Choroid plexus epithelial cell (primary cell): ENCODE measurements around the gene LARGE1.

Source experiments
- DNase-seq: peaks from one replicate; pipeline ENCODE4 v3.0.0-alpha.2; 2010; ENCODE audit warnings: low read depth
- H3K4me3 ChIP-seq: 2 replicates; pipeline ENCODE4 v1.5.1; 2011; ENCODE audit warnings: low read depth, mild to moderate bottlenecking, control low read depth, low read length, moderate library complexity
- TF ChIP-seq, protein P1 (sequence below): conservative IDR thresholded peaks from 2 replicates; pipeline ENCODE4 v1.5.1; 2011; ENCODE audit warnings: low read depth, mild to moderate bottlenecking, control low read depth, inconsistent platforms, low read length, moderate library complexity

LARGE1 gene

DNA sequence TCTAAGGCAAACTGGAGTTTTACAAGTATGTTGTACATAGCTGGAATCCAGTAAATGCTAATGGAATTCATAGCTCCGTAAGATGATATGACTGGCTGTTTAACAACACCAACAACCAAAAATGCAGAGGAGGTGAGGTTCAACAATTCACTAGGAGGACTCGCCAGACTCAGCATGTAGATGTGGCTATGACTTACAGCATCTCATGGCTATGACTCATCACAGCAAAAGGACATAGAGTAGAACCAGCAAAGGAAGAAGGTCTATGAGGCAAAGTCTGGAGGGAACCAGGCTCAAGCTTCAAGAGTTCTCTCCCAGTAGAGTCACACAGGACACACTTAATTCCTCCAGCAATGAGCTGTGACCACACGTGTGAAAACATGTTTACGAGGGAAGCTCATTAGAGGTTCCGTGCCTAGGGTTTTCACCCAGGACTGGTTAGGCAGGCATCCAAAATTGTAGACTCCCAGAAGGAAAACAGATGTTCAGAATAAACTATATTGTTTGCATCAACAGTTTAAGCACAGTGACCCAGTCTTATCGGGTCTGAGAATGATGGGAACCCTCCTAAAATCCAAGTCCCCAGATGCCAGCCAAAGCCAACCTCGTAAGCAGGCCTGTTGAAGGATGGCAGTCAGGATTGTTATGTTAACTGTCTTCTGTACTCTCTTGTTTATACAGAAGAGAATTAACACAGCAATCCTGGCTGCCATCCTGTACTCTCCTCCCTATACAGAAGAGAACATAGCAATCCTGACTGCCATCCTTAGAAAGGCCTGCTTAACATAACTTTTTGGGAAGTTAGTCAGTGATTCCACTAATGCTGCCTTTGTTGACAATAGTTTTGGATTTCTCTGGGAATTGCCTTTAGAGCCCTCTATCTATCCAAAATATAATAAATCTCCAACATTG lies 116.6 kb downstream of the LARGE1 start:
- DNase-seq: peak; percentile 95
- no peak overlapping the region for H3K4me3 ChIP-seq
- TF ChIP-seq, protein P1, sequence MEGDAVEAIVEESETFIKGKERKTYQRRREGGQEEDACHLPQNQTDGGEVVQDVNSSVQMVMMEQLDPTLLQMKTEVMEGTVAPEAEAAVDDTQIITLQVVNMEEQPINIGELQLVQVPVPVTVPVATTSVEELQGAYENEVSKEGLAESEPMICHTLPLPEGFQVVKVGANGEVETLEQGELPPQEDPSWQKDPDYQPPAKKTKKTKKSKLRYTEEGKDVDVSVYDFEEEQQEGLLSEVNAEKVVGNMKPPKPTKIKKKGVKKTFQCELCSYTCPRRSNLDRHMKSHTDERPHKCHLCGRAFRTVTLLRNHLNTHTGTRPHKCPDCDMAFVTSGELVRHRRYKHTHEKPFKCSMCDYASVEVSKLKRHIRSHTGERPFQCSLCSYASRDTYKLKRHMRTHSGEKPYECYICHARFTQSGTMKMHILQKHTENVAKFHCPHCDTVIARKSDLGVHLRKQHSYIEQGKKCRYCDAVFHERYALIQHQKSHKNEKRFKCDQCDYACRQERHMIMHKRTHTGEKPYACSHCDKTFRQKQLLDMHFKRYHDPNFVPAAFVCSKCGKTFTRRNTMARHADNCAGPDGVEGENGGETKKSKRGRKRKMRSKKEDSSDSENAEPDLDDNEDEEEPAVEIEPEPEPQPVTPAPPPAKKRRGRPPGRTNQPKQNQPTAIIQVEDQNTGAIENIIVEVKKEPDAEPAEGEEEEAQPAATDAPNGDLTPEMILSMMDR: no peak

DNA sequence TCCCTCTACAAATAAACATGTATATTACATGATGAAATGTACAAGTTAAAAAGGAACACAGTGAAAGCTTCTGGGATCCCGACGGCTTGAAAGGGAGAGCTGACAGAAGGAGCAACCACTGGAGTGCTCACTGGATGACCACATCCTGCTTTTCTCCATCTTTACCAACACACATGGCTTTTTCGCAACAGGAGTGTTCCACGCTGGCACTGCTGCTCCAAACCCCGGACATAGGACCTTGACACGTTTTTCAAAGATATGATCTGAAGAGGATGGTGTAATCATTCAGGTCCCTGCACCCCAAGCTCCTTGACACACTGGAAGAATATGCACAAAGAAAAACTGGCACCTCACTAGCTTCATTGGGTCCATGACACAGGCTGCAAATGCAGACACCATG lies 121.9 kb downstream of the LARGE1 start:
- no peak for DNase-seq
- TF ChIP-seq, protein P1: no peak
- H3K4me3 ChIP-seq: no peak overlapping the region

GRCh38 chr22:33796494-33796893 lies 123.8 kb downstream of the LARGE1 start:
- no peak for DNase-seq
- no peak overlapping the region for H3K4me3 ChIP-seq
- TF ChIP-seq, protein P1: no peak

DNA sequence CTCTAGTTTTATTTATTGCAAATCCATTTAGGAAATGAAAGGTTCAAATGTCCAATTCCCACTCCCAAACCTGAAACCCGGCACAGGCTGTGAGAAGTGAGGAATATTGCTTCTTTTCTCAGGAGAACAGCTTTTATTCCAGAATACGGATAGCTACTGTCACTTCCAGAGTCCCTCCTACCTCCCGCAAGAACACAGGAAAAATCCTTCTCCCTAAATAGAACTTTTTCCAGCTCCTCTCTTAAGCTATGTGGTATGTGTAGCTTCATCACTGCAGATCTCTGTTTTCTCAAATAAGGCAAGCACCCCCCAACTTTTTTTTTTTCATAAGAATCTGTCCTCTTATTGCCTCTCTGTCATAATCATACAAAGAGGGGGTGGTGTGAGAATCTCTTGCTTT lies 126.8 kb downstream of the LARGE1 start:
- no peak for DNase-seq
- no peak overlapping the region for H3K4me3 ChIP-seq
- TF ChIP-seq, protein P1: no peak

DNA sequence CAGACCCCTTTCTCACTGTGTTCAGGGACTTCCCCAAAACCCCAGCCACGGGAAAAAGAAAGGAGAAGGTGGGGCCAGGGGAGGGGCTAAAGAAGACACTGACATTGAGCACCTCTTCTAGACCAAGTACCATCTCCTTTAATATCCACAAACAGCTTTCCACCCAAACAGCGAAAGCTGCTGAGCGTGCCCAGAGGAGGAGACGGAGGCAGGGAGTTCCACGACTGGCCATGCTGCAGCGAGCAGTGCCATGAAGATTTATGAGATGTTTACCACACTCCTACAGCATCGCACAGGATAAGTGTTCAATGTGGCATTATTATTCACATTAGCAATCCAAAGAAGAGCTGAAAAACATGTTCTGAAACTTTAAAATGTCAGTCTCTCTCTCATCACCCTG lies 127.4 kb downstream of the LARGE1 start:
- TF ChIP-seq, protein P1: no peak
- DNase-seq: no peak
- no peak overlapping the region for H3K4me3 ChIP-seq

GRCh38 chr22:33789690-33790253 lies 130.5 kb downstream of the LARGE1 start:
- H3K4me3 ChIP-seq: no peak overlapping the region
- TF ChIP-seq, protein P1: no peak
- no peak for DNase-seq
